GM12878 (cell line): Measurements from ENCODE around the gene TMEM50A. TPM values are rescaled to one million over a fixed set of nuclear protein-coding genes. Genes with fewer than 3 reads are reported as not detected.

Experiments used
- ATAC-seq: fragments of 200-7000 bp; cut with Tn5 transposase; 3 replicates; pipeline ENCODE4 v1.9.1; 2020; ENCODE audit warnings: mild to moderate bottlenecking, moderate library complexity
- BruUV-seq: library from RNA; stranded (reverse); fragments of 400-500 nt; replicated peaks from 2 replicates; lab custom pipeline; 2021; lab: Mats Ljungman, UMichigan
- CTCF ChIA-PET: fragments of 300-600 bp; sonication (Branson Sonifier 250); formaldehyde crosslinking; extraction: SDS; loops from one replicate; lab custom pipeline; 2021; ENCODE audit warnings: inconsistent platforms; lab: Yijun Ruan, JAX
- POLR2A ChIA-PET: fragments of 350-600 bp; formaldehyde crosslinking; extraction: SDS; loops from one replicate; lab custom pipeline; 2021; ENCODE audit warnings: inconsistent platforms; lab: Charles Lee
- RAD21 ChIA-PET: fragments of 300-600 bp; sonication (Branson Sonifier 250); formaldehyde crosslinking; loops from one replicate; lab custom pipeline; 2023; ENCODE audit warnings: antibody characterized with exemption; ENCODE audit not compliant: unreplicated experiment; lab: Charles Lee
- SMC1A ChIA-PET: fragments of 300-600 bp; sonication (Branson Sonifier 250); formaldehyde crosslinking; loops from one replicate; lab custom pipeline; 2023; ENCODE audit not compliant: unreplicated experiment, uncharacterized antibody; lab: Charles Lee
- DNase-seq: peaks from one replicate; pipeline ENCODE4 v3.0.0-alpha.2; 2011; ENCODE audit warnings: low read depth, low spot score
- FAIRE-seq: peaks from 3 replicates; lab custom pipeline; 2011; peaks lifted over from hg19 to GRCh38; lab: Jason Lieb, UNC
- H2AFZ ChIP-seq: 2 replicates; pipeline ENCODE4 v1.6.0; 2011; ENCODE audit warnings: low read depth, low read length, control low read depth; ENCODE audit not compliant: control insufficient read depth
- H3K27ac ChIP-seq: 2 replicates; pipeline ENCODE4 v1.5.1; 2011; ENCODE audit warnings: control low read depth; ENCODE audit not compliant: control insufficient read depth, insufficient read depth
- H3K27me3 ChIP-seq, 2 experiments: replicated peaks in 1 of 2; 2 replicates each; pipeline versions ENCODE4 v1.6.0 to v1.6.1; 2011; ENCODE audit warnings: low read length in 1 of 2; ENCODE audit not compliant: control insufficient read depth in 2 of 2, insufficient read depth in 2 of 2
- H3K36me3 ChIP-seq, 2 experiments: 2 replicates each; pipeline ENCODE4 v1.5.1; 2011; ENCODE audit warnings: low read length in 1 of 2; ENCODE audit not compliant: control insufficient read depth in 2 of 2, insufficient read depth in 2 of 2
- H3K4me1 ChIP-seq: 2 replicates; pipeline ENCODE4 v1.6.1; 2011; ENCODE audit warnings: mild to moderate bottlenecking, low read length, moderate library complexity, mixed read lengths; ENCODE audit not compliant: control insufficient read depth, insufficient read depth
- H3K4me2 ChIP-seq: 2 replicates; pipeline ENCODE4 v1.6.0; 2011; ENCODE audit warnings: control low read depth; ENCODE audit not compliant: control insufficient read depth, insufficient read depth
- H3K4me3 ChIP-seq: fragments of 200-600 bp; sonication (generic); 2 replicates; pipeline ENCODE4 v1.5.1; 2016
- H3K79me2 ChIP-seq: 2 replicates; pipeline ENCODE4 v1.6.0; 2011; ENCODE audit warnings: low read length; ENCODE audit not compliant: control insufficient read depth, insufficient read depth
- H3K9ac ChIP-seq: 2 replicates; pipeline ENCODE4 v1.8.0; 2011; ENCODE audit warnings: low read length, control low read depth, mixed read lengths; ENCODE audit not compliant: control insufficient read depth, insufficient read depth
- H3K9me3 ChIP-seq: replicated peaks from 3 replicates; pipeline ENCODE4 v1.5.1; 2011; ENCODE audit warnings: mild to moderate bottlenecking, low read length; ENCODE audit not compliant: control insufficient read depth, insufficient read depth
- H4K20me1 ChIP-seq: 2 replicates; pipeline ENCODE4 v1.6.0; 2011; ENCODE audit not compliant: control insufficient read depth, insufficient read depth
- ASH2L ChIP-seq: fragments of 300-600, 200-600 bp; sonication (generic); IDR thresholded peaks from 2 replicates; pipeline ENCODE4 v1.6.1; 2017; ENCODE audit warnings: low read depth, mild to moderate bottlenecking, borderline replicate concordance
- BCL11A ChIP-seq: IDR thresholded peaks from 2 replicates; pipeline ENCODE4 v1.6.1; 2011; ENCODE audit warnings: low read depth, low read length
- BMI1 ChIP-seq: fragments of 450-650 bp; IDR thresholded peaks from 2 replicates; pipeline ENCODE4 v1.6.1; 2016; ENCODE audit warnings: mild to moderate bottlenecking, moderate library complexity, borderline replicate concordance
- BRCA1 ChIP-seq: IDR thresholded peaks from 2 replicates; pipeline ENCODE4 v1.6.1; 2011; ENCODE audit warnings: low read depth, low read length, improper control_type of control experiment
- EP300 ChIP-seq, 2 experiments: fragments of 150-350 bp in 1 of 2; IDR thresholded peaks; 2 replicates each; pipeline ENCODE4 v1.6.1; 2011 to 2012; ENCODE audit warnings: low read depth in 2 of 2, low read length in 2 of 2, borderline replicate concordance in 1 of 2, improper control_type of control experiment in 1 of 2, inconsistent platforms in 1 of 2; ENCODE audit not compliant: control insufficient read depth in 1 of 2
- HDGF ChIP-seq: fragments of 450-650 bp; IDR thresholded peaks from 2 replicates; pipeline ENCODE4 v1.6.1; 2016; ENCODE audit warnings: antibody characterized with exemption
- SREBF1 ChIP-seq: IDR thresholded peaks from 2 replicates; pipeline ENCODE4 v1.6.1; 2012; ENCODE audit warnings: mild to moderate bottlenecking, low read length
- TCF3 ChIP-seq: IDR thresholded peaks from 2 replicates; pipeline ENCODE4 v1.6.1; 2012; ENCODE audit warnings: low read depth, mild to moderate bottlenecking, low read length, borderline replicate concordance; ENCODE audit not compliant: insufficient read depth
- USF2 ChIP-seq: IDR thresholded peaks from 2 replicates; pipeline ENCODE4 v1.6.1; 2011; ENCODE audit warnings: low read depth, low read length, improper control_type of control experiment, borderline replicate concordance
- WRNIP1 ChIP-seq: IDR thresholded peaks from 2 replicates; pipeline ENCODE4 v1.6.1; 2011; ENCODE audit warnings: low read depth, low read length, improper control_type of control experiment, borderline replicate concordance
- ZNF217 ChIP-seq: fragments of 450-650 bp; IDR thresholded peaks from 2 replicates; pipeline ENCODE4 v1.6.1; 2017; ENCODE audit warnings: antibody characterized with exemption, mild to moderate bottlenecking
- ZNF592 ChIP-seq: fragments of 450-650 bp; IDR thresholded peaks from 2 replicates; pipeline ENCODE4 v1.6.1; 2017; ENCODE audit warnings: mild to moderate bottlenecking, moderate library complexity
- ZNF687 ChIP-seq: fragments of 450-650 bp; IDR thresholded peaks from 2 replicates; pipeline ENCODE4 v1.6.1; 2017; ENCODE audit warnings: mild to moderate bottlenecking, moderate library complexity
- ZZZ3 ChIP-seq: IDR thresholded peaks from 2 replicates; pipeline ENCODE4 v1.6.1; 2011; ENCODE audit warnings: low read depth; ENCODE audit not compliant: control insufficient read depth, insufficient read length
- WGBS: methylation state at CpG from one replicate; pipeline ENCODE4 v1.1.6; 2016; ENCODE audit warnings: low lambda C conversion rate; ENCODE audit not compliant: insufficient replicate concordance, insufficient coverage; ENCODE audit errors: missing lambda C conversion rate; 5-methylcytosine and 5-hydroxymethylcytosine counted together
- in situ Hi-C: fragments of 300-500 bp; cut with MboI; formaldehyde crosslinking; loops from 9 replicates; pipeline ENCODE4 v1.14.3; 2018; ENCODE audit warnings: mixed read lengths
- intact Hi-C: fragments of 100-400 bp; cut with micrococcal nuclease; formaldehyde crosslinking; loops from one replicate; pipeline ENCODE4 v1.14.2; 2022; ENCODE audit not compliant: unreplicated experiment
- polyA plus RNA-seq, 11 experiments: library from polyadenylated mRNA; depleted of rRNA in 4 of 11; unstranded in 6 of 11; stranded (reverse) in 5 of 11; fragments of >200 nt; fragmentation: Nextera tagmentation in 4 of 11; fragmentation: Illumina TruSeq in 1 of 11; extraction: Ambion mirVana in 4 of 11; extraction: Trizol in 1 of 11; gene quantifications; 1 replicate in 1 of 11; 2 replicates in 10 of 11; pipeline versions ENCODE4 v1.2.1 to v1.2.3, GENCODE V29; 2011 to 2016; ENCODE audit warnings: inconsistent platforms in 2 of 11, missing spikeins in 2 of 11, low read depth in 1 of 11
- total RNA-seq, 4 experiments: library from RNA; depleted of rRNA in 3 of 4; stranded (reverse); fragments of >200 nt in 3 of 4; fragmentation: Illumina TruSeq in 1 of 4; extraction: Trizol in 1 of 4; gene quantifications; 2 replicates each; pipeline versions ENCODE4 v1.2.1 to v1.2.3, GENCODE V29; 2013 to 2021

TMEM50A gene
- total and polyA plus RNA-seq, 10 of the 15 experiments (the other 5 are each of a cell fraction or from before 2014, with no cell fraction given): 23.5 to 148 (median 85.5) TPM

- TF ChIP-seq WRNIP1 (no peak), BRCA1 (no peak)
Observed at GRCh38 chr1:25341746-25342145, 3.6 kb downstream of the TMEM50A start (continued).

GRCh38 chr1:25342846-25343245, 4.7 kb downstream of the TMEM50A start:
- Histone ChIP-seq H3K9ac (no peak overlapping the region), H3K4me3 (no peak overlapping the region), H4K20me1 (no peaks in the 10 kb centered on the region), H3K4me2 (no peak overlapping the region), H2AFZ (no peak overlapping the region), H3K27ac (no peak overlapping the region), H3K27me3 (no peaks in the 10 kb centered on the region), H3K79me2 (peaks cover 51% of the 10 kb centered on the region), H3K36me3 (peaks cover 4 to 16% of the 10 kb centered on the region in 2 experiments), H3K9me3 (no peaks in the 10 kb centered on the region), H3K4me1 (no peaks in the 10 kb centered on the region)
- in situ Hi-C loops: loop anchor here (5.0 kb wide), 1 partner anchor 86 kb away; no protein-coding TSS in a partner anchor
- DNase-seq (no peak), FAIRE-seq (no peak), ATAC-seq (no peak)
- ChIA-PET POLR2A (interaction anchor here (0.6 to 1.3 kb wide), 5 partner anchors 12 to 110 kb away, joined by 3 to 6 read pairs (median 4); partner anchors contain the start of gene RSRP1), RAD21 (no interaction called here), CTCF (no interaction called here), SMC1A (interaction anchor here (0.8 to 1.5 kb wide), 4 partner anchors 9 to 952 kb away, joined by 3 to 4 read pairs (median 3); no protein-coding TSS in a partner anchor)
- intact Hi-C loops: no loop called here
- 50% methylated on average over 1 of the region's 1 CpG for WGBS
- TSS peak; percentile 0 for BruUV-seq
- no peak for TF ChIP-seq BCL11A
- no peak for TF ChIP-seq ZNF687
- no peak for TF ChIP-seq HDGF
- TF ChIP-seq BMI1: no peak
- no peak for TF ChIP-seq TCF3
- no peak for TF ChIP-seq ZZZ3
- TF ChIP-seq ZNF217: no peak
- no peak for TF ChIP-seq ASH2L
- no peak for TF ChIP-seq SREBF1
- TF ChIP-seq USF2: no peak
- no peak for TF ChIP-seq ZNF592
- TF ChIP-seq EP300 (IDR thresholded peaks at IDR 0.05; ENCODE audit: borderline replicate concordance in 1 of 2, control insufficient read depth in 1 of 2, low read depth in 2 of 2, low read length in 2 of 2): no peak
